Measurements from ENCODE around the gene PPP2CA. TPM values are rescaled to one million over a fixed set of nuclear protein-coding genes. Genes with fewer than 3 reads are reported as not detected.

Gene PPP2CA
- total RNA-seq (2022; extraction: Qiagen RNA extraction): 249 to 282 TPM (median 272 TPM) in 5 replicates

GRCh38 chr5:134225780-134226440 lies at the start of gene PPP2CA:
Gene PPP2CA, minus strand, starts transcription at chr5:134226073. Its CDS starts 212 bp downstream, at chr5:134225861.

GRCh38 chr5:134176511-134177368 lies 49.1 kb downstream of the PPP2CA start, which contains the start of gene SKP1:
Gene SKP1, minus strand, starts transcription at chr5:134176950. Its CDS starts 2,928 bp downstream, at chr5:134174022.

Other genes starting within 250 kb of the PPP2CA start
- 397 to 403 TPM (median 398 TPM) in 5 replicates for gene VDAC1, start 221.1 kb downstream of the PPP2CA start, total RNA-seq (2022; extraction: Qiagen RNA extraction)
- gene TCF7, start 111.4 kb downstream of the PPP2CA start, total RNA-seq (2022; extraction: Qiagen RNA extraction): 12.6 to 16.6 TPM (median 15.3 TPM) in 5 replicates
- 604 to 794 TPM (median 610 TPM) in 5 replicates for gene SKP1, start 49.1 kb downstream of the PPP2CA start, total RNA-seq (2022; extraction: Qiagen RNA extraction)
- 1.1 to 1.5 TPM (median 1.5 TPM) in 5 replicates for gene CDKL3, start 141.1 kb upstream of the PPP2CA start, total RNA-seq (2022; extraction: Qiagen RNA extraction)
- 61.4 to 77.1 TPM (median 69.9 TPM) in 5 replicates for gene UBE2B, start 145.5 kb upstream of the PPP2CA start, total RNA-seq (2022; extraction: Qiagen RNA extraction)
- gene CDKN2AIPNL, start 185.8 kb upstream of the PPP2CA start, total RNA-seq (2022; extraction: Qiagen RNA extraction): 37.5 to 44.4 TPM (median 42.5 TPM) in 5 replicates

All from A549 treated with CORT108297 at 1 μM for 4 hours (cell line).